Stomach smooth muscle (tissue), 2 donors: Measurements from ENCODE around the gene SBSN.
A peak's percentile ranks its signal among the peaks of the same experiment; 100 is the strongest.

Experiments used
- H3K27ac ChIP-seq: one replicate; pipeline ENCODE4 v1.7.0; 2013; ENCODE audit warnings: mild to moderate bottlenecking, low read length, inconsistent platforms
- H3K27me3 ChIP-seq, 2 donors: one replicate each; pipeline ENCODE4 v1.7.0; 2013; ENCODE audit warnings: low read length in 2 of 2; ENCODE audit not compliant: insufficient read depth in 2 of 2, control insufficient read depth in 1 of 2
- H3K36me3 ChIP-seq, 2 donors: one replicate each; pipeline ENCODE4 v1.7.0; 2013; ENCODE audit warnings: low read length in 2 of 2; ENCODE audit not compliant: control insufficient read depth in 2 of 2, insufficient read depth in 2 of 2
- H3K4me1 ChIP-seq: one replicate; pipeline ENCODE4 v1.7.0; 2013; ENCODE audit warnings: low read length; ENCODE audit not compliant: control insufficient read depth, insufficient read depth
- H3K4me3 ChIP-seq, 2 donors: one replicate each; pipeline ENCODE4 v1.7.0; 2013; ENCODE audit warnings: low read length in 2 of 2
- H3K9ac ChIP-seq, 2 donors: one replicate each; pipeline ENCODE4 v1.7.0; 2013; ENCODE audit warnings: low read length in 2 of 2, mild to moderate bottlenecking in 1 of 2
- H3K9me3 ChIP-seq, 2 donors: one replicate each; pipeline ENCODE4 v1.7.0; 2013; ENCODE audit warnings: low read length in 2 of 2; ENCODE audit not compliant: control insufficient read depth in 2 of 2
- donor health status: healthy.
- donor health status: Pancreatic carcinoma.

The SBSN gene

DNA sequence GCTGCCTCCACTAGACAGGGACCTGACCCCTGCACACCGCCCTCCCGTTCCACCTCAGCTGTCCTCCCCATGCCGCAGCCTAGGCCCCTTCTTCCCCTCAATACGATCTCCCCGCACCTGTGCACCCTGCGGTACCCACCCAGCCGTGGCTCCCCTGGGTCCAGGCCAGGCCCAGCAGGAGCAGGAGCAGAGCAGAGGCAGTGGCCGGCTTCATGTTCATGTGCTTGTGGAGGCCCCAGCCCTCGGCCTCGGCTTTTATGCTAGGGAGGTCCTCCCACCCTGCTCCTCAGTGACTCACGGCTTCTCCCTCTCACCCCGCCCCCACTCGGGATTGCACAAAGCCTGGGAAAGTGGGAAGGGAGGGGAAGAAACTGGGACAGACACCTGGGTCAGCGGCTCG lies 26.4 kb downstream of the SBSN start:
- Histone ChIP-seq H3K27me3 (peaks cover 0 to 2% of the 10 kb centered on the region in 2 donors), H3K9ac (no peak overlapping the region), H3K4me1 (no peaks in the 10 kb centered on the region)

GRCh38 chr19:35500611-35501010 lies 27.5 kb downstream of the SBSN start:
- Histone ChIP-seq H3K36me3 (no peaks in the 10 kb centered on the region), H3K9ac (no peak overlapping the region), H3K4me1 (peaks cover under 1% of the 10 kb centered on the region), H3K27me3 (peaks cover 0 to 2% of the 10 kb centered on the region in 2 donors), H3K4me3 (no peak overlapping the region), H3K27ac (no peak overlapping the region), H3K9me3 (no peaks in the 10 kb centered on the region)

More for the DNA sequence above, 26.4 kb downstream of the SBSN start:
- Histone ChIP-seq H3K36me3 (no peaks in the 10 kb centered on the region), H3K4me3 (no peak overlapping the region), H3K9me3 (no peaks in the 10 kb centered on the region), H3K27ac (no peak overlapping the region)

DNA sequence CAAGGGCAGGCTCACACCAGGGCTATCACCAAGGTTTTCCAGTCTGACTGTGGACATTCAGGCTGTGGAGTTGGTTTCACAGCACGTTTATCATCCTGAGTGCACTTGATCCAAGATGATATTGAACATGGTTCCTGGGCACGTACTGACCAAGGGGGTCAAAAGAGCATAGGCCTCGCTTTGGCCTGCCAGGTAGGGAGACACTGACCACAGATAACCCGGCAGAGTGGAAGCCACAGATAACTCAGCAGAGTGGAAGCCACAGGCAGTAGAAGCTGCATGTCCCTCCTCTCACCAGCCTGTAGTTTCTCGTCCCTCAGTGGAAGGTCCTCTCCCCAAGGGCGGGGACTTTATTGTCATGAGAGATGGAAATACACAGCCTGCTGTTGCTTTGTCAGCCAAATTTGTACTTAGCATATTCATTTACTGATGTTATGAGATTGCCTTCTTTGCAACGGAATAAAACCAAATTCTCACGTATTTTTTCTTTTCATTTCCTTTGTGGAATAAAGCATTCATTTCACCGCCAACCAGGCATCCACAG lies 29.1 kb downstream of the SBSN start:
- H3K27me3 ChIP-seq = peaks cover 0 to 3% of the 10 kb centered on the region in 2 donors
- no peaks in the 10 kb centered on the region for H3K36me3 ChIP-seq
- no peak overlapping the region for H3K4me3 ChIP-seq
- H3K27ac ChIP-seq = no peak overlapping the region
- no peaks in the 10 kb centered on the region for H3K9me3 ChIP-seq
- H3K4me1 ChIP-seq = peaks cover 6% of the 10 kb centered on the region
- H3K9ac ChIP-seq = no peak overlapping the region

DNA sequence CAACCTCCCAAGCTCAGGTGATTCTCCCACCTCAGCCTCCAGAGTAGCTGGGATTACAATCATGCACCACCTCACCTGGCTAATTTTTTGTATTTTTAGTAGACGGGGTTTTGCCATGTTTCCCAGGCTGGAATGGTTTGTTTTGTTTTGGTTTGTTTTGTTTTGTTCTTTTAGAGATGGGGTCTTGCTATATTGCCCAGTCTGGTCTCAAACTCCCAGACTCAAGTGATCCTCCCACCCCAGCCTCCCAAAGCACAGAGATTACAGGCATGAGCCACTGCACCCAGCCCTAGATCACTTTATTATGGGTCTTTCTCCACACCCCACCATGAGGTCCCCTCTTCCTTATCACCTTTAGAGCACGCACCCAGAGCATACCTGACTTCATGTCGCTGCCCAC lies 29.9 kb downstream of the SBSN start:
- H3K27me3 ChIP-seq = peaks cover 0 to 3% of the 10 kb centered on the region in 2 donors
- no peak overlapping the region for H3K27ac ChIP-seq
- H3K4me3 ChIP-seq = no peak overlapping the region
- no peak overlapping the region for H3K9ac ChIP-seq
- no peaks in the 10 kb centered on the region for H3K9me3 ChIP-seq
- no peaks in the 10 kb centered on the region for H3K36me3 ChIP-seq
- H3K4me1 ChIP-seq = peaks cover 6% of the 10 kb centered on the region

- no peak overlapping the region for H3K9ac ChIP-seq
- H3K9me3 ChIP-seq = no peaks in the 10 kb centered on the region
- H3K36me3 ChIP-seq = no peaks in the 10 kb centered on the region
- H3K27ac ChIP-seq = no peak overlapping the region
- H3K4me3 ChIP-seq = no peak overlapping the region
- peaks cover 0 to 6% of the 10 kb centered on the region in 2 donors for H3K27me3 ChIP-seq
- H3K4me1 ChIP-seq = peaks cover 6% of the 10 kb centered on the region
Measured at GRCh38 chr19:35497406-35497805, 30.7 kb downstream of the SBSN start.

GRCh38 chr19:35495107-35496064 lies 32.7 kb downstream of the SBSN start:
- no peak overlapping the region for H3K27ac ChIP-seq
- H3K9ac ChIP-seq = no peak overlapping the region
- H3K4me3 ChIP-seq = peak overlapping the region in 1 of 2 donors; percentile 49
- no peaks in the 10 kb centered on the region for H3K9me3 ChIP-seq
- peaks cover 6% of the 10 kb centered on the region for H3K4me1 ChIP-seq
- H3K36me3 ChIP-seq = no peaks in the 10 kb centered on the region
- H3K27me3 ChIP-seq = peaks cover 0 to 9% of the 10 kb centered on the region in 2 donors

DNA sequence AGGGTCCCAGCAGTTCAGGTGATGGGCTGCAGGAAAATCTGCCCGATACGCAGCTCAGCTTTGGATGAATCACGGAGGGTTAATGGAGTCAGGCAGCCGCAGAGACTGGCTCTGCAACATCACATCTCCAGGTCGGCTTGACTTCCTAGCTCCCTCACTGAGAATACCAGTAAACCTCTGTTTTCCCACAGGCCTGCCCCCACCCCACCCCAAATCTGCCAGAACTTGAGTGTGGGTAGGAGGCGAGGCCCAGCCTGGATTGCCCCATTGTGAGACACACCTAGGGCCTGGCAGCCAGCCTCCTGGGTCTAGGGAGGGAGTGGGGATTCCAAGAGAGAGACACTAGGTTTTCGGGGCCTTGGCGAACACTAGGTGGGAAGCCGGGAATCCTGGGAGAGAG lies 34.1 kb downstream of the SBSN start:
- no peak overlapping the region for H3K9ac ChIP-seq
- H3K9me3 ChIP-seq = no peaks in the 10 kb centered on the region
- peaks cover 6% of the 10 kb centered on the region for H3K4me1 ChIP-seq
- H3K36me3 ChIP-seq = no peaks in the 10 kb centered on the region
- H3K27me3 ChIP-seq = peaks cover 0 to 13% of the 10 kb centered on the region in 2 donors
- no peak overlapping the region for H3K4me3 ChIP-seq
- no peak overlapping the region for H3K27ac ChIP-seq

GRCh38 chr19:35491836-35492360 lies 36.2 kb downstream of the SBSN start:
- peaks cover 0 to 15% of the 10 kb centered on the region in 2 donors for H3K27me3 ChIP-seq
- H3K4me3 ChIP-seq = no peak overlapping the region
- H3K36me3 ChIP-seq = no peaks in the 10 kb centered on the region
- no peak overlapping the region for H3K27ac ChIP-seq
- no peaks in the 10 kb centered on the region for H3K9me3 ChIP-seq
- H3K4me1 ChIP-seq = peaks cover 6% of the 10 kb centered on the region
- no peak overlapping the region for H3K9ac ChIP-seq

DNA sequence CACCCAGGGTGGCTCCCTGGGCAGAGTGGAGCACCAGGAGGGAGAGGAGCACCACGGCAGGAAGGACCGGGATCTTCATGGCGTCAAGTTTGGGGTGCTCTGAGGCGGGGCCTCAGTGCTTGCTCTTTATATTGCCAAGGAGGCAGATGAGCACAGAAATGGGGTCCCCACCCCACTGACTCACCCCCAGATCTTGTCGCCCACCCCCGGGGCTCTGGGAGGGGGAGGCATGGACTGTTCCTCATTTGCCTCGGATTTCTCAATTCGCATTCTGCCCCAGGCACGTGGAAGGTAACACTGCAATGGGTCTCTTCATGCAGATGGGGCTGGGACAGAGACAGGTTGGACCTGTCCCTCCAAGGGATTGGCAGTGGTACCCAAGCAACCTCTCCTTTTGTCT lies 37.7 kb downstream of the SBSN start, which contains the start of gene KRTDAP:
Gene KRTDAP (minus strand): TSS at position 101 of the 400 bp plus-strand sequence. CDS start 22 bp downstream, at position 79.
- no peaks in the 10 kb centered on the region for H3K36me3 ChIP-seq
- no peaks in the 10 kb centered on the region for H3K9me3 ChIP-seq
- H3K27ac ChIP-seq = no peak within 1 kb of the TSS
- no peak within 1 kb of the TSS for H3K4me3 ChIP-seq
- H3K4me1 ChIP-seq = peaks cover 3% of the 10 kb centered on the region
- no peak within 1 kb of the TSS for H3K9ac ChIP-seq
- H3K27me3 ChIP-seq = peaks cover 0 to 17% of the 10 kb centered on the region in 2 donors

DNA sequence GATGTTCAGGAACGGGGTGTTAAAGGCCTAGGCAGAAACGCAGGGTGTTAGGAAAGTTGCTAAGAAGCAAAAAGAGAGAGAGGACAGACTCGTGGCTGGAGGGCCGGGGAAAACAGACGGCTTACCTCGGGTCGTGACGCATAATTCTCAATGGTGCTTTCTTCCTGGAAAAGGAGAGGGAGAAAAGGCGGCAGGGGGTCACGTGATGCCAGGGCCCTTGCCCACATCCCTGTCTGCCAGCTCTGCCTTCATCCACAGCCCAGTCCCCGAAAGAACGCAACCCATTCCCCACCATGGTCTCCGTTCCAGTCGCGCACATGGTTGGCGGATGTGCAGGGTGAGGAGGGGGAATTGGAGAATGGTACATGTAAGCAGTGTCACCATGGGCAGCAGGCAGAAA lies 39.4 kb downstream of the SBSN start:
- Histone ChIP-seq H3K27ac (no peak overlapping the region), H3K4me1 (no peaks in the 10 kb centered on the region), H3K9me3 (no peaks in the 10 kb centered on the region), H3K36me3 (no peaks in the 10 kb centered on the region), H3K27me3 (peaks cover 0 to 14% of the 10 kb centered on the region in 2 donors), H3K4me3 (no peak overlapping the region), H3K9ac (no peak overlapping the region)
